Caco-2 (cell line): ENCODE results near the gene UCKL1. TPM values are rescaled to one million over a fixed set of nuclear protein-coding genes. Genes with fewer than 3 reads are reported as not detected.

Experiments used
- BruUV-seq: library from RNA; stranded (reverse); fragments of 400-500 nt; replicated peaks from 2 replicates; lab custom pipeline; 2021; lab: Mats Ljungman, UMichigan
- CTCF ChIA-PET: fragments of 300-600 bp; sonication (Branson Sonifier 250); formaldehyde crosslinking; loops from one replicate; lab custom pipeline; 2022; ENCODE audit warnings: antibody characterized with exemption; lab: Charles Lee
- POLR2A ChIA-PET: fragments of 300-600 bp; sonication (Branson Sonifier 250); formaldehyde crosslinking; loops from one replicate; lab custom pipeline; 2022; ENCODE audit warnings: antibody characterized with exemption; lab: Charles Lee
- DNase-seq, 2 experiments: peaks; one replicate each; pipeline versions ENCODE4 v3.0.0 to v3.0.0-alpha.2; 2020 to 2022
- H3K27me3 ChIP-seq: replicated peaks from 2 replicates; pipeline ENCODE4 v1.6.0; 2011; ENCODE audit warnings: low read length; ENCODE audit not compliant: control insufficient read depth, insufficient read depth
- H3K36me3 ChIP-seq: 2 replicates; pipeline ENCODE4 v1.5.1; 2011; ENCODE audit warnings: low read length; ENCODE audit not compliant: control insufficient read depth, insufficient read depth
- H3K4me1 ChIP-seq: fragments of 250-450 bp; sonication (Bioruptor Pico); 2 replicates; pipeline ENCODE4 v1.5.1; 2020; ENCODE audit warnings: mild to moderate bottlenecking
- H3K4me3 ChIP-seq: 2 replicates; pipeline ENCODE4 v1.5.1; 2011; ENCODE audit warnings: low read depth, mild to moderate bottlenecking, control low read depth, low read length
- H3K9me3 ChIP-seq: fragments of 250-450 bp; sonication (Bioruptor Pico); 2 replicates; pipeline ENCODE4 v1.5.1; 2020; ENCODE audit warnings: mild to moderate bottlenecking, moderate library complexity
- H3K27ac Mint-ChIP-seq: one replicate; pipeline ENCODE4 v1.8.0; 2022; ENCODE audit warnings: mixed read lengths; ENCODE audit not compliant: unreplicated experiment
- H3K27me3 Mint-ChIP-seq: one replicate; pipeline ENCODE4 v1.8.0; 2022; ENCODE audit warnings: mixed read lengths; ENCODE audit not compliant: insufficient read depth, unreplicated experiment
- H3K36me3 Mint-ChIP-seq: one replicate; pipeline ENCODE4 v1.8.0; 2022; ENCODE audit warnings: mild to moderate bottlenecking, mixed read lengths; ENCODE audit not compliant: insufficient read depth, unreplicated experiment
- H3K4me1 Mint-ChIP-seq: one replicate; pipeline ENCODE4 v1.8.0; 2022; ENCODE audit warnings: low read depth, mixed read lengths; ENCODE audit not compliant: unreplicated experiment
- H3K4me3 Mint-ChIP-seq: one replicate; pipeline ENCODE4 v1.8.0; 2022; ENCODE audit warnings: mild to moderate bottlenecking, moderate library complexity, mixed read lengths; ENCODE audit not compliant: unreplicated experiment
- H3K9me3 Mint-ChIP-seq: one replicate; pipeline ENCODE4 v1.8.0; 2022; ENCODE audit warnings: mixed read lengths; ENCODE audit not compliant: unreplicated experiment
- CTCF ChIP-seq, 2 experiments: fragments of 200-600 bp in 1 of 2; IDR thresholded peaks; 1 replicate in 1 of 2; 2 replicates in 1 of 2; pipeline versions ENCODE4 v1.5.1 to v1.8.0; 2011 to 2022; ENCODE audit warnings: antibody characterized with exemption in 1 of 2, control low read depth in 1 of 2, inconsistent platforms in 1 of 2, low read depth in 1 of 2, low read length in 1 of 2, mild to moderate bottlenecking in 1 of 2, moderate library complexity in 1 of 2; ENCODE audit not compliant: insufficient read depth in 1 of 2, severe bottlenecking in 1 of 2, unreplicated experiment in 1 of 2
- intact Hi-C: fragments of 100-400 bp; cut with micrococcal nuclease; formaldehyde crosslinking; loops from one replicate; pipeline ENCODE4 v1.10.0; 2022; ENCODE audit not compliant: unreplicated experiment
- total RNA-seq: library from RNA; stranded (reverse); gene quantifications from 2 replicates; pipeline ENCODE4 v1.2.3, GENCODE V29; 2022

Gene UCKL1
- total RNA-seq, 1 experiment from 2014 or later, result 101 TPM

DNA sequence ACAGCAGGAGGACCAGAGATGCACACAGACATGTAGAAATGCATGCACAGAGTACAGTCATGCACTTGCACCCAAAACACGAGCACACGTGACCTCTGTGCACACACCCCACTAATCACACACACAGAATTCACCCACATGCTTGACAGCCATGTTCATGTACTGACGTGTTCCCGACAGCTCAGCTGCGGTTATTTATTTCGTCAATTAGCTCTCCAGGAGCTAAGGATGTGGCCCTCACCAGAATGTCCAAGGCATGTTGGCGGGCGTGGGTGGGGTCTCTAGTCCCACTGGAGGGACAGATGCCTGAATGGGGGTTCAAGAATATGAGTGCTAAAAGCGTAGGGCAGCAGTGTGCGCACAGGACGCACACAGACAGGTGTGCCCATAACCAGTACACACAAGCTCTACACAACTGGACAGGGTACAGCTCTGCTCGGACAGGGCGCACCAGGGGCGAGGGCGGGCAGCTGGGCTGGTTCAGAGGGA, 24.1 kb upstream of the UCKL1 start:
- peak overlapping the region; percentile 65 for H3K27ac Mint-ChIP-seq
- H3K9me3 ChIP-seq, result no peaks in the 10 kb centered on the region
- H3K9me3 Mint-ChIP-seq, result no peaks in the 10 kb centered on the region
- H3K27me3 Mint-ChIP-seq, result no peaks in the 10 kb centered on the region
- BruUV-seq, result no TSS peak
- peak overlapping the region; percentile 58 for H3K4me3 ChIP-seq
- CTCF ChIA-PET, result interaction anchor here (0.5 to 5.2 kb wide), 39 partner anchors 11 to 1183 kb away, joined by 3 to 139 read pairs (median 5); partner anchors contain the start of genes ARFRP1, C20orf204, DNAJC5 and LKAAEAR1
- POLR2A ChIA-PET, result interaction anchor here (0.6 to 2.9 kb wide), 13 partner anchors 24 to 459 kb away, joined by 3 to 26 read pairs (median 4); partner anchors contain the start of genes OPRL1, PPDPF, TCEA2 and TPD52L2
- intact Hi-C loops, result loop anchor here (2.0 kb wide), 1 partner anchor 82 kb away; the partner anchor contains the start of gene TCEA2
- H3K4me3 Mint-ChIP-seq, result peak overlapping the region; percentile 90
- no peaks in the 10 kb centered on the region for H3K27me3 ChIP-seq
- peaks cover 31% of the 10 kb centered on the region for H3K4me1 ChIP-seq
- peaks cover 30% of the 10 kb centered on the region for H3K4me1 Mint-ChIP-seq
- no peak for DNase-seq
- no peak for TF ChIP-seq CTCF (IDR thresholded peaks at IDR 0.05; ENCODE audit: insufficient read depth in 1 of 2, low read depth in 1 of 2, low read length in 1 of 2, severe bottlenecking in 1 of 2, unreplicated experiment in 1 of 2)
- H3K36me3 ChIP-seq, result peaks cover 11% of the 10 kb centered on the region; the same call in 1 of the 2 replicates
- peaks cover 64% of the 10 kb centered on the region for H3K36me3 Mint-ChIP-seq

DNA sequence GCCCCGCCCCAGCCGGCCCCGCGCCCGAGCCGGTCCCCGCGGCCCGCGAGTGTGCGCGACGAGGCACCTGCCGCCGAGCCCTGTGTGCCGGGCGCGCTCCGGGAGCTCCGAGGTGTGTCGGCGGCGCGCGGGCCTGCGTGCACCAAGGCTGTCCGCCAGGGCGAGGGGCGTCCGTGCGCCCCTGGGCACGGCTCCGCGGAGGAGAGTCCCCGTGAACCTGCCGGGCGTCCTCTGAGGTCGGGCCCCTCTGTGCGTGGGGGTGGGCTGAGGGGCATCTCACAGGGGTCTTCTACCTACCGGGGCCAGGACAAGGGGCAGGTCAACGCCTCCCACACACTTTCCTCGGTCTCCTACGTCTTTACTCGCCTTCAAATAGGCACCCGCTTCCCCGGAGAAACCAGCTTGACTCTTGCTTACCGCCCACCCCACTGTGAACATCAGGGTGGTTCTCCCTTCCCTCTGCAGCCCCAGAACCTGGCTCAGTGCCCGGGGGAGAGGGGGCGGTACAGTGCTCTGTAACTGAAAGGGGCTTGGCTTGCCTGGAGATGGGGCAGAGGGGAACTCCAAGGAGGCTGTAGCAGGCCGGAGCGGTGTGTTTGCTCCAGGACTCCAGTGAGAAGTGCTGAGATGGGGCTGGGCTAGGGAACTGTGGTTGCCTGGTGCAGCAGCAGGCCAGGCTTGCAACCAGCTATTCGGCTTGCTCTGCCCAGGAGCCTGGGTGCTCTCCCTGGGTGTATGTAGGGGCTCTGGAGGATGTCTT, 23.5 kb upstream of the UCKL1 start, which contains the start of gene SAMD10:
Gene SAMD10 (minus strand): TSS at position 86 of the 760 bp plus-strand sequence. CDS start 175 bp downstream, outside the sequence.
- peak; percentile 76 to 85 for DNase-seq
- Histone ChIP-seq H3K27me3 (no peaks in the 10 kb centered on the region), H3K36me3 (peaks cover 7% of the 10 kb centered on the region; the same call in 1 of the 2 replicates), H3K4me1 (peaks cover 31% of the 10 kb centered on the region), H3K4me3 (peak within 1 kb of the TSS; percentile 58), H3K9me3 (no peaks in the 10 kb centered on the region)
- peaks cover 30% of the 10 kb centered on the region for H3K4me1 Mint-ChIP-seq
- CTCF ChIA-PET, result interaction anchor here (0.6 to 5.2 kb wide), 30 partner anchors 12 to 459 kb away, joined by 3 to 139 read pairs (median 4); partner anchors contain the start of genes ARFRP1, DNAJC5, LKAAEAR1 and TCEA2
- no TSS peak for BruUV-seq
- peaks cover 58% of the 10 kb centered on the region for H3K36me3 Mint-ChIP-seq
- no peaks in the 10 kb centered on the region for H3K27me3 Mint-ChIP-seq
- H3K4me3 Mint-ChIP-seq, result peak within 1 kb of the TSS; percentile 90
- intact Hi-C loops, result loop anchor here (2.0 to 10.0 kb wide), 3 partner anchors 77 to 195 kb away; partner anchors contain the start of gene TCEA2
- H3K9me3 Mint-ChIP-seq, result no peaks in the 10 kb centered on the region
- peak within 1 kb of the TSS; percentile 65 for H3K27ac Mint-ChIP-seq
- POLR2A ChIA-PET, result interaction anchor here (0.5 to 2.9 kb wide), 10 partner anchors 23 to 1593 kb away, joined by 3 to 26 read pairs (median 4); partner anchors contain the start of genes PPDPF, RGS19, RPS21 and TCEA2
- peak; percentile 34 to 53 for TF ChIP-seq CTCF (IDR thresholded peaks at IDR 0.05; ENCODE audit: insufficient read depth in 1 of 2, low read depth in 1 of 2, low read length in 1 of 2, severe bottlenecking in 1 of 2, unreplicated experiment in 1 of 2)

GRCh38 chr20:63979229-63979556, 23.0 kb upstream of the UCKL1 start:
- H3K27me3 ChIP-seq, result no peaks in the 10 kb centered on the region
- Mint-ChIP-seq H3K27me3 (no peaks in the 10 kb centered on the region), H3K9me3 (no peaks in the 10 kb centered on the region), H3K36me3 (peaks cover 54% of the 10 kb centered on the region), H3K4me3 (peak overlapping the region; percentile 90), H3K27ac (peak overlapping the region; percentile 33), H3K4me1 (peaks cover 30% of the 10 kb centered on the region)
- no peak for DNase-seq
- BruUV-seq, result no TSS peak
- H3K36me3 ChIP-seq, result peaks cover 6% of the 10 kb centered on the region; the same call in 1 of the 2 replicates
- H3K4me1 ChIP-seq, result peaks cover 31% of the 10 kb centered on the region
- intact Hi-C loops, result loop anchor here (2.0 to 10.0 kb wide), 2 partner anchors 78 to 194 kb away; no protein-coding TSS in a partner anchor
- H3K4me3 ChIP-seq, result peak overlapping the region; percentile 58
- POLR2A ChIA-PET, result interaction anchor here (1.1 to 2.9 kb wide), 5 partner anchors 22 to 458 kb away, joined by 4 to 26 read pairs (median 17); partner anchors contain the start of genes PPDPF, TCEA2, TPD52L2 and UCKL1
- CTCF ChIA-PET, result interaction anchor here (0.5 to 5.2 kb wide), 12 partner anchors 12 to 362 kb away, joined by 3 to 139 read pairs (median 6); partner anchors contain the start of genes ARFRP1, LKAAEAR1, TCEA2 and UCKL1
- no peaks in the 10 kb centered on the region for H3K9me3 ChIP-seq
- no peak for TF ChIP-seq CTCF (IDR thresholded peaks at IDR 0.05; ENCODE audit: insufficient read depth in 1 of 2, low read depth in 1 of 2, low read length in 1 of 2, severe bottlenecking in 1 of 2, unreplicated experiment in 1 of 2)
